Measurements from ENCODE around the gene ANKRD60. TPM values are rescaled to one million over a fixed set of nuclear protein-coding genes. Genes with fewer than 3 reads are reported as not detected.

The ANKRD60 gene
- not detected for total RNA-seq

- H3K9me3 Mint-ChIP-seq, result no peaks in the 10 kb centered on the region
- ChIA-PET POLR2A (no interaction called here), CTCF (no interaction called here)
- H3K4me1 Mint-ChIP-seq, result peaks cover 7% of the 10 kb centered on the region
- peaks cover 23% of the 10 kb centered on the region for H3K36me3 Mint-ChIP-seq (ENCODE audit: low read depth)
- DNase-seq, result no peak
- no peak within 1 kb of the TSS for H3K4me3 Mint-ChIP-seq
- H3K27me3 Mint-ChIP-seq, result peaks cover 52% of the 10 kb centered on the region
- no peak within 1 kb of the TSS for H3K27ac Mint-ChIP-seq
Measured at GRCh38 chr20:58228484-58229197, at the start of gene ANKRD60. TSS of gene ANKRD60 (minus strand) at chr20:58228653. CDS start at chr20:58228653, 0 bp downstream.

- no peak for DNase-seq
- Mint-ChIP-seq H3K9me3 (no peaks in the 10 kb centered on the region), H3K27ac (no peak overlapping the region), H3K4me1 (no peaks in the 10 kb centered on the region), H3K4me3 (no peak overlapping the region), H3K36me3 (ENCODE audit: low read depth) (peaks cover 24% of the 10 kb centered on the region), H3K27me3 (no peaks in the 10 kb centered on the region)
- ChIA-PET CTCF (no interaction called here), POLR2A (no interaction called here)
Measured at GRCh38 chr20:58277578-58278472, 49.4 kb upstream of the ANKRD60 start.

GRCh38 chr20:58277107-58277506 lies 48.7 kb upstream of the ANKRD60 start:
- ChIA-PET CTCF (no interaction called here), POLR2A (no interaction called here)
- Mint-ChIP-seq H3K4me1 (peaks cover 2% of the 10 kb centered on the region), H3K36me3 (ENCODE audit: low read depth) (peaks cover 25% of the 10 kb centered on the region), H3K9me3 (no peaks in the 10 kb centered on the region), H3K4me3 (no peak overlapping the region), H3K27me3 (no peaks in the 10 kb centered on the region), H3K27ac (no peak overlapping the region)
- no peak for DNase-seq

GRCh38 chr20:58274384-58274783 lies 45.9 kb upstream of the ANKRD60 start:
- Mint-ChIP-seq H3K27me3 (no peaks in the 10 kb centered on the region), H3K4me3 (no peak overlapping the region), H3K36me3 (ENCODE audit: low read depth) (peaks cover 39% of the 10 kb centered on the region), H3K4me1 (peaks cover 13% of the 10 kb centered on the region), H3K27ac (no peak overlapping the region), H3K9me3 (no peaks in the 10 kb centered on the region)
- CTCF ChIA-PET, result no interaction called here
- POLR2A ChIA-PET, result no interaction called here
- no peak for DNase-seq

- ChIA-PET CTCF (no interaction called here), POLR2A (no interaction called here)
- peaks cover 56% of the 10 kb centered on the region for H3K36me3 Mint-ChIP-seq (ENCODE audit: low read depth)
- H3K9me3 Mint-ChIP-seq, result no peaks in the 10 kb centered on the region
- H3K27ac Mint-ChIP-seq, result no peak overlapping the region
- peak; percentile 22 for DNase-seq
- peaks cover 35% of the 10 kb centered on the region for H3K4me1 Mint-ChIP-seq
- H3K4me3 Mint-ChIP-seq, result no peak overlapping the region
- no peaks in the 10 kb centered on the region for H3K27me3 Mint-ChIP-seq
Measured at GRCh38 chr20:58271606-58272351, 43.3 kb upstream of the ANKRD60 start.

- peak overlapping the region; percentile 51 for H3K27ac Mint-ChIP-seq
Measured at GRCh38 chr20:58268936-58269619, 40.6 kb upstream of the ANKRD60 start.

GRCh38 chr20:58268421-58268821 lies 40.0 kb upstream of the ANKRD60 start:
- H3K4me3 Mint-ChIP-seq, result no peak overlapping the region
- H3K27me3 Mint-ChIP-seq, result no peaks in the 10 kb centered on the region
- H3K27ac Mint-ChIP-seq, result peak overlapping the region; percentile 16
- ChIA-PET POLR2A (interaction anchor here (0.6 kb wide), 1 partner anchor 361 kb away, joined by 3 read pairs; no protein-coding TSS in a partner anchor), CTCF (interaction anchor here (0.6 kb wide), 1 partner anchor 31 kb away, joined by 3 read pairs; no protein-coding TSS in a partner anchor)
- H3K4me1 Mint-ChIP-seq, result peaks cover 35% of the 10 kb centered on the region
- DNase-seq, result no peak
- H3K36me3 Mint-ChIP-seq (ENCODE audit: low read depth), result peaks cover 40% of the 10 kb centered on the region
- no peaks in the 10 kb centered on the region for H3K9me3 Mint-ChIP-seq

More at GRCh38 chr20:58268936-58269619, 40.6 kb upstream of the ANKRD60 start:
- Mint-ChIP-seq H3K4me1 (peaks cover 35% of the 10 kb centered on the region), H3K4me3 (no peak overlapping the region), H3K36me3 (ENCODE audit: low read depth) (peaks cover 45% of the 10 kb centered on the region), H3K9me3 (no peaks in the 10 kb centered on the region), H3K27me3 (no peaks in the 10 kb centered on the region)
- ChIA-PET CTCF (interaction anchor here (0.6 kb wide), 1 partner anchor 32 kb away, joined by 3 read pairs; no protein-coding TSS in a partner anchor), POLR2A (no interaction called here)
- DNase-seq, result no peak

- Mint-ChIP-seq H3K9me3 (no peaks in the 10 kb centered on the region), H3K27ac (no peak overlapping the region), H3K36me3 (ENCODE audit: low read depth) (peaks cover 40% of the 10 kb centered on the region)
Measured at GRCh38 chr20:58267389-58268215, 39.1 kb upstream of the ANKRD60 start.

GRCh38 chr20:58264271-58264670 lies 35.8 kb upstream of the ANKRD60 start:
- H3K36me3 Mint-ChIP-seq (ENCODE audit: low read depth), result peaks cover 28% of the 10 kb centered on the region
- H3K27me3 Mint-ChIP-seq, result no peaks in the 10 kb centered on the region
- CTCF ChIA-PET, result no interaction called here
- H3K9me3 Mint-ChIP-seq, result no peaks in the 10 kb centered on the region
- H3K4me3 Mint-ChIP-seq, result no peak overlapping the region
- peaks cover 21% of the 10 kb centered on the region for H3K4me1 Mint-ChIP-seq
- POLR2A ChIA-PET, result no interaction called here
- DNase-seq, result no peak
- no peak overlapping the region for H3K27ac Mint-ChIP-seq

More at GRCh38 chr20:58267389-58268215, 39.1 kb upstream of the ANKRD60 start:
- DNase-seq, result no peak
- Mint-ChIP-seq H3K4me3 (no peak overlapping the region), H3K4me1 (peaks cover 35% of the 10 kb centered on the region), H3K27me3 (no peaks in the 10 kb centered on the region)
- CTCF ChIA-PET, result interaction anchor here (0.9 kb wide), 1 partner anchor 384 kb away, joined by 3 read pairs; the partner anchor contains the start of gene STX16
- POLR2A ChIA-PET, result interaction anchor here (0.6 kb wide), 2 partner anchors 174 to 360 kb away, joined by 3 read pairs; no protein-coding TSS in a partner anchor

GRCh38 chr20:58261660-58262059 lies 33.2 kb upstream of the ANKRD60 start:
- CTCF ChIA-PET, result no interaction called here

GRCh38 chr20:58260006-58260405 lies 31.6 kb upstream of the ANKRD60 start:
- no peak for DNase-seq
- POLR2A ChIA-PET, result no interaction called here
- CTCF ChIA-PET, result no interaction called here
- Mint-ChIP-seq H3K27ac (no peak overlapping the region), H3K27me3 (no peaks in the 10 kb centered on the region), H3K9me3 (no peaks in the 10 kb centered on the region), H3K4me1 (peaks cover 4% of the 10 kb centered on the region), H3K4me3 (no peak overlapping the region), H3K36me3 (ENCODE audit: low read depth) (peaks cover 17% of the 10 kb centered on the region)

More at GRCh38 chr20:58261660-58262059, 33.2 kb upstream of the ANKRD60 start:
- Mint-ChIP-seq H3K27ac (no peak overlapping the region), H3K4me1 (peaks cover 3% of the 10 kb centered on the region), H3K4me3 (no peak overlapping the region), H3K9me3 (no peaks in the 10 kb centered on the region), H3K27me3 (no peaks in the 10 kb centered on the region), H3K36me3 (ENCODE audit: low read depth) (peaks cover 17% of the 10 kb centered on the region)
- POLR2A ChIA-PET, result interaction anchor here (1.2 kb wide), 1 partner anchor 127 kb away, joined by 3 read pairs; the partner anchor contains the start of gene VAPB
- no peak for DNase-seq

GRCh38 chr20:58256842-58257241 lies 28.4 kb upstream of the ANKRD60 start:
- Mint-ChIP-seq H3K27me3 (no peaks in the 10 kb centered on the region), H3K9me3 (no peaks in the 10 kb centered on the region), H3K4me3 (no peak overlapping the region), H3K27ac (no peak overlapping the region), H3K4me1 (peaks cover 10% of the 10 kb centered on the region), H3K36me3 (ENCODE audit: low read depth) (peaks cover 25% of the 10 kb centered on the region)
- ChIA-PET POLR2A (no interaction called here), CTCF (no interaction called here)
- DNase-seq, result no peak

All from activated CD4-positive, alpha-beta memory T cell treated with anti-CD3 and anti-CD28 coated beads, Interleukin-2, amount 10 ng/mL, durations not matched to agents 7 days and 5 days (primary cell).